Measurements from ENCODE around the gene HEATR5B. TPM values are rescaled to one million over a fixed set of nuclear protein-coding genes. Genes with fewer than 3 reads are reported as not detected.

HEATR5B gene
- total and polyA plus RNA-seq, 2 donors from 2014 or later: 4.4 to 20.5 TPM

- intact Hi-C loops (cut with DNase I): no loop called here
- no peak for DNase-seq
- peaks cover 0 to 31% (median 12%) of the 10 kb centered on the region in 3 donors for H3K36me3 ChIP-seq (ENCODE audit: control insufficient read depth in 2 of 3, insufficient read depth in 3 of 3, low read length in 3 of 3)
- TF ChIP-seq, protein P1, sequence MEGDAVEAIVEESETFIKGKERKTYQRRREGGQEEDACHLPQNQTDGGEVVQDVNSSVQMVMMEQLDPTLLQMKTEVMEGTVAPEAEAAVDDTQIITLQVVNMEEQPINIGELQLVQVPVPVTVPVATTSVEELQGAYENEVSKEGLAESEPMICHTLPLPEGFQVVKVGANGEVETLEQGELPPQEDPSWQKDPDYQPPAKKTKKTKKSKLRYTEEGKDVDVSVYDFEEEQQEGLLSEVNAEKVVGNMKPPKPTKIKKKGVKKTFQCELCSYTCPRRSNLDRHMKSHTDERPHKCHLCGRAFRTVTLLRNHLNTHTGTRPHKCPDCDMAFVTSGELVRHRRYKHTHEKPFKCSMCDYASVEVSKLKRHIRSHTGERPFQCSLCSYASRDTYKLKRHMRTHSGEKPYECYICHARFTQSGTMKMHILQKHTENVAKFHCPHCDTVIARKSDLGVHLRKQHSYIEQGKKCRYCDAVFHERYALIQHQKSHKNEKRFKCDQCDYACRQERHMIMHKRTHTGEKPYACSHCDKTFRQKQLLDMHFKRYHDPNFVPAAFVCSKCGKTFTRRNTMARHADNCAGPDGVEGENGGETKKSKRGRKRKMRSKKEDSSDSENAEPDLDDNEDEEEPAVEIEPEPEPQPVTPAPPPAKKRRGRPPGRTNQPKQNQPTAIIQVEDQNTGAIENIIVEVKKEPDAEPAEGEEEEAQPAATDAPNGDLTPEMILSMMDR (IDR thresholded peaks at IDR 0.05; ENCODE audit: borderline replicate concordance, extremely low read depth, insufficient read depth): no peak
- H3K4me1 ChIP-seq (ENCODE audit: control insufficient read depth in 2 of 3, insufficient read depth in 2 of 3, low read depth in 1 of 3, low read length in 3 of 3): no peaks in the 10 kb centered on the region
- no peak for FAIRE-seq
- H3K27ac ChIP-seq (ENCODE audit: low read depth in 2 of 2, low read length in 2 of 2): no peak overlapping the region
- H3K9me3 ChIP-seq (ENCODE audit: control insufficient read depth in 2 of 3, insufficient read depth in 1 of 3, low read length in 3 of 3): no peaks in the 10 kb centered on the region
- H3K27me3 ChIP-seq (ENCODE audit: control insufficient read depth, insufficient read depth, low read length): no peaks in the 10 kb centered on the region
- H3K9ac ChIP-seq (ENCODE audit: low read length in 3 of 3): no peak overlapping the region
- no peak overlapping the region for H3K4me3 ChIP-seq (ENCODE audit: low read length in 3 of 3)
Observed at GRCh38 chr2:37052600-37053332, 31.4 kb downstream of the HEATR5B start.

GRCh38 chr2:37039580-37039979 is 44.6 kb downstream of the HEATR5B start:
- FAIRE-seq: no peak
- H3K9me3 ChIP-seq (ENCODE audit: control insufficient read depth in 2 of 3, insufficient read depth in 1 of 3, low read length in 3 of 3): no peaks in the 10 kb centered on the region
- H3K36me3 ChIP-seq (ENCODE audit: control insufficient read depth in 2 of 3, insufficient read depth in 3 of 3, low read length in 3 of 3): peaks cover 0 to 5% (median 2%) of the 10 kb centered on the region in 3 donors
- H3K4me1 ChIP-seq (ENCODE audit: control insufficient read depth in 2 of 3, insufficient read depth in 2 of 3, low read depth in 1 of 3, low read length in 3 of 3): no peaks in the 10 kb centered on the region
- intact Hi-C loops (cut with DNase I): no loop called here
- TF ChIP-seq, protein P1 (IDR thresholded peaks at IDR 0.05; ENCODE audit: borderline replicate concordance, extremely low read depth, insufficient read depth): no peak
- no peak for DNase-seq
- no peak overlapping the region for H3K27ac ChIP-seq (ENCODE audit: low read depth in 2 of 2, low read length in 2 of 2)
- H3K27me3 ChIP-seq (ENCODE audit: control insufficient read depth, insufficient read depth, low read length): no peaks in the 10 kb centered on the region
- no peak overlapping the region for H3K4me3 ChIP-seq (ENCODE audit: low read length in 3 of 3)
- H3K9ac ChIP-seq (ENCODE audit: low read length in 3 of 3): no peak overlapping the region

DNA sequence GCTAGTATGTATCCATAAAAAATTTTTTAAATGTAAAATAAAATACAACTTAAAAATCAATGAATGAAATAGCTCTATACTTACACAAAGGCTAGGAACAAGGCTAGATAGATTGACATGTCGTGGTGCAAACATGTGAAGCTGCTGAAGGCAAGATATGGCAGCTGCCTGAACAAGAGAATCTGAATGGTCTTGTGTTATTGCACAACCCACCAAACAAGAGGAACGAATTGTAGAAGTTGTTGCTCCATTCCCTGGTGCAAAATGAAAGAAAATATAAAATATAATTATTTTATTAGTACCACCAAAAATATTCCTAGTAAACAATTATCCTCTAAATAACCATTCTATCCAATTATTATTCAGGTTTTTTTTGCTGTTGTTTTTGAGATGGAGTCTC is 46.4 kb downstream of the HEATR5B start:
- H3K4me1 ChIP-seq (ENCODE audit: control insufficient read depth in 2 of 3, insufficient read depth in 2 of 3, low read depth in 1 of 3, low read length in 3 of 3): no peaks in the 10 kb centered on the region
- H3K36me3 ChIP-seq (ENCODE audit: control insufficient read depth in 2 of 3, insufficient read depth in 3 of 3, low read length in 3 of 3): peaks cover 0 to 5% (median 2%) of the 10 kb centered on the region in 3 donors
- intact Hi-C loops (cut with DNase I): no loop called here
- H3K27ac ChIP-seq (ENCODE audit: low read depth in 2 of 2, low read length in 2 of 2): no peak overlapping the region
- DNase-seq (no peak), FAIRE-seq (no peak)
- no peaks in the 10 kb centered on the region for H3K9me3 ChIP-seq (ENCODE audit: control insufficient read depth in 2 of 3, insufficient read depth in 1 of 3, low read length in 3 of 3)
- no peak overlapping the region for H3K4me3 ChIP-seq (ENCODE audit: low read length in 3 of 3)
- H3K27me3 ChIP-seq (ENCODE audit: control insufficient read depth, insufficient read depth, low read length): no peaks in the 10 kb centered on the region
- TF ChIP-seq, protein P1 (IDR thresholded peaks at IDR 0.05; ENCODE audit: borderline replicate concordance, extremely low read depth, insufficient read depth): no peak
- H3K9ac ChIP-seq (ENCODE audit: low read length in 3 of 3): no peak overlapping the region

All from kidney (tissue), 14 donors.